SU-DHL-6 (cell line): ENCODE results near the gene RAB11A.

Experiments
- H2AFZ ChIP-seq: fragments of 200-600 bp; sonication (generic); 2 replicates; pipeline ENCODE4 v1.6.1; 2014; ENCODE audit warnings: low read depth, mild to moderate bottlenecking, moderate library complexity, mixed read lengths, antibody characterized with exemption, low read length; ENCODE audit not compliant: severe bottlenecking
- H3F3A ChIP-seq: fragments of 200-600 bp; shearing (Covaris generic); 2 replicates; pipeline ENCODE4 v1.6.0; 2016; ENCODE audit warnings: antibody characterized with exemption, mild to moderate bottlenecking; ENCODE audit not compliant: insufficient read depth
- H3K27ac ChIP-seq: fragments of 200-600 bp; sonication (generic); 2 replicates; pipeline ENCODE4 v1.5.1; 2016; ENCODE audit warnings: low read depth, mild to moderate bottlenecking, low read length, moderate library complexity, mixed read lengths
- H3K27me3 ChIP-seq: fragments of 200-600 bp; sonication (generic), shearing (Covaris generic); 2 replicates; pipeline ENCODE4 v1.6.0; 2014; ENCODE audit warnings: mild to moderate bottlenecking, low read length
- H3K36me3 ChIP-seq: fragments of 200-600 bp; sonication (generic); 2 replicates; pipeline ENCODE4 v1.6.1; 2014; ENCODE audit warnings: mild to moderate bottlenecking, low read length, mixed read lengths
- H3K4me2 ChIP-seq: fragments of 300-600, 200-600 bp; shearing (Covaris generic), sonication (generic); 2 replicates; pipeline ENCODE4 v1.6.0; 2014; ENCODE audit warnings: low read length, low read depth, mild to moderate bottlenecking; ENCODE audit not compliant: poor library complexity, severe bottlenecking
- H3K4me3 ChIP-seq: fragments of 200-600 bp; sonication (generic); 2 replicates; pipeline ENCODE4 v1.5.1; 2014; ENCODE audit warnings: antibody characterized with exemption, low read length, mild to moderate bottlenecking, mixed read lengths; ENCODE audit not compliant: insufficient read depth, poor library complexity, severe bottlenecking
- H3K79me2 ChIP-seq: fragments of 200-600 bp; sonication (generic); 2 replicates; pipeline ENCODE4 v1.6.1; 2014; ENCODE audit warnings: mild to moderate bottlenecking, low read length, moderate library complexity; ENCODE audit not compliant: insufficient read depth
- H3K9ac ChIP-seq: fragments of 200-600 bp; sonication (generic); 2 replicates; pipeline ENCODE4 v1.7.0; 2014; ENCODE audit warnings: mild to moderate bottlenecking, low read length
- H3K9me2 ChIP-seq: fragments of 200-600 bp; sonication (generic); replicated peaks from 2 replicates; pipeline ENCODE4 v1.6.1; 2014; ENCODE audit warnings: low read length; ENCODE audit not compliant: insufficient read depth
- H3K9me3 ChIP-seq: fragments of 200-600 bp; sonication (generic); 2 replicates; pipeline ENCODE4 v1.6.1; 2014; ENCODE audit warnings: low read length, mixed read lengths; ENCODE audit not compliant: insufficient read depth
- H4K20me1 ChIP-seq: fragments of 200-600 bp; sonication (generic); 2 replicates; pipeline ENCODE4 v1.6.1; 2014; ENCODE audit warnings: low read depth, mild to moderate bottlenecking, antibody characterized with exemption, low read length, moderate library complexity, mixed read lengths
- CTCF ChIP-seq: fragments of 200-600 bp; sonication (generic); IDR thresholded peaks from one replicate; pipeline ENCODE4 v1.5.1; 2017; ENCODE audit warnings: antibody characterized with exemption, mild to moderate bottlenecking, low read length, moderate library complexity; ENCODE audit not compliant: insufficient read depth, poor library complexity, severe bottlenecking
- EZH2phosphoT487 ChIP-seq: fragments of 200-600 bp; sonication (generic), shearing (Covaris generic); conservative IDR thresholded peaks from 2 replicates; pipeline ENCODE4 v1.6.1; 2018; ENCODE audit warnings: mild to moderate bottlenecking, antibody characterized with exemption, low read length, moderate library complexity, mixed read lengths

Gene RAB11A

DNA sequence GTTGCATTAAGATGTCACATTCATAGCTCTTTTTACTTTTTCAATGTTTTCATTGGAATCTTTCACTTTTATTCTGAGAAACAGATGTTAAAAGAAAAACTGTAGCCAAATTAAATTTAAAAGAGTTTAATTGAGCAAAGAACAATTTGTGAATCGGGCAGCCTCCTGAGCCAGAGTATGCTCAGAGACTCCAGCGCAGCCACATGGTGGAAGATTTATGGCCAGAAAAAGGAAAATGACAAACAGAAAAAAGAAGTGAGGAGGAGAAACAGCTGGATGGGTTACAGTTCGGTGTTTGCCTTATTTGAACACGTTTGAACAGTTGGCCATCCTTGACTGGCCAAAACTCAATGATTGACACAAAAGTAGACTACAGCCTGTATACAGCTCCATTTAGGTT lies 33.8 kb upstream of the RAB11A start:
- Histone ChIP-seq H3K9me3 (no peaks in the 10 kb centered on the region), H3K9ac (no peak overlapping the region), H3K4me3 (no peak overlapping the region), H3K27me3 (no peaks in the 10 kb centered on the region), H3K4me2 (no peak overlapping the region), H3F3A (no peaks in the 10 kb centered on the region), H3K36me3 (no peaks in the 10 kb centered on the region), H3K27ac (no peak overlapping the region), H4K20me1 (no peaks in the 10 kb centered on the region), H2AFZ (no peak overlapping the region), H3K79me2 (no peaks in the 10 kb centered on the region), H3K9me2 (no peaks in the 10 kb centered on the region)
- TF ChIP-seq CTCF: no peak
- no peak for TF ChIP-seq EZH2phosphoT487

GRCh38 chr15:65836665-65837064 lies 32.6 kb upstream of the RAB11A start:
- H3K9me3 ChIP-seq: no peaks in the 10 kb centered on the region
- no peaks in the 10 kb centered on the region for H3K36me3 ChIP-seq
- H3K4me3 ChIP-seq: no peak overlapping the region
- TF ChIP-seq EZH2phosphoT487 (no peak), CTCF (peak; percentile 77)
- H3K79me2 ChIP-seq: no peaks in the 10 kb centered on the region
- no peaks in the 10 kb centered on the region for H3F3A ChIP-seq
- H3K27me3 ChIP-seq: no peaks in the 10 kb centered on the region
- no peak overlapping the region for H3K27ac ChIP-seq
- H4K20me1 ChIP-seq: no peaks in the 10 kb centered on the region
- H3K4me2 ChIP-seq: no peak overlapping the region
- H3K9ac ChIP-seq: no peak overlapping the region
- no peaks in the 10 kb centered on the region for H3K9me2 ChIP-seq
- no peak overlapping the region for H2AFZ ChIP-seq

DNA sequence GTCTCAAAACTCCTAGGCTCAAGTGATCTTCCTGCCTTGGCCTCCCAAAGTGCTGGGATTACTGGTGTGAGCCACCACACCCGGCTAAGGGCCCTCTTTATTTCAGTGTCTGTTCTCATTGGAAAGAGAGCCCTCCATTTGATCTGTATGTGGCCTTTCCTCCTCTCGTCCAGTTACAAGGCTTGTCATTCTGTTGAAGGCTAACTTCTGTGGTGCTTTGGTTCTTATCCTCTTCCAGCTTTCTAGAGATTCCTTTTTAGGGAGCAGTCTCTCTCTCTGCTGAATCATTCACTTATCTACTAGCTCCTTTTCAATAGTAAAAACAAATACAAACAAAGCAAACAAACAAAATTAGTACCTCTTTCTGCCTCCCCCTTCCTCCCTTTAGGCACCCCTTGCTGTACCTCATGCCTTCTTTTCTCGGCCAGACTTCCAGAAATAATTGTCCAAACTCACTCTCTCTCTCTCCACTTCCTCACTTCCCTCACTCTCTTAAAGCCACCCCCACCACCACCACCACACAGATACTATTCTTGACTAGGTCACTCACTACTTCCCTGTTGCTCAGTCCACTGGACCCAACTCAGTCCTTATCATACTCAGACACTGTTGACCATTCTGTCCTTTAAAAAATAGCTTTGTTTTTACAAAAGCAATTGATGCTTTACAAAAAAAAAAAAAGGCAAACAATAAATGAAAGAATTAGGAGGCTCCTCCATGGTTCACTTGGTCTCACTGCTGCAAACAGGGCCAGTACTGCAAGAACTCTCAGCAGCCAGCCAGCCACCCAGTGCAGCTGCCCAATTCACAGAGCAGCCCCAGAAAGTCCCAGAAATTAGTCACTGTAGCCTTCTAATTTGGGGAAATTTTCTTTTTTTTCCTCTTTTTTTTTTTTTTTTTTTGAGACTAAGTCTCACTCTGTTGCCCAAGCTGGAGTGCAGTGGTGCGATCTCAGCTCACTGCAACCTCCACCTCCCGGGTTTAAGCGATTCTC lies 31.7 kb upstream of the RAB11A start:
- Histone ChIP-seq H3K27me3 (no peaks in the 10 kb centered on the region), H3K4me3 (no peak overlapping the region), H3K36me3 (no peaks in the 10 kb centered on the region), H3K9ac (no peak overlapping the region), H3K9me3 (no peaks in the 10 kb centered on the region), H3K4me2 (no peak overlapping the region), H2AFZ (peak overlapping the region; percentile 25), H3F3A (no peaks in the 10 kb centered on the region), H3K9me2 (no peaks in the 10 kb centered on the region), H3K27ac (no peak overlapping the region), H4K20me1 (no peaks in the 10 kb centered on the region), H3K79me2 (no peaks in the 10 kb centered on the region)
- TF ChIP-seq EZH2phosphoT487: no peak

GRCh38 chr15:65839354-65839901 lies 29.9 kb upstream of the RAB11A start:
- Histone ChIP-seq H3K4me3 (no peak overlapping the region), H3K27me3 (no peaks in the 10 kb centered on the region), H3K9ac (no peak overlapping the region), H2AFZ (no peak overlapping the region), H3K9me2 (no peaks in the 10 kb centered on the region), H3K79me2 (no peaks in the 10 kb centered on the region), H3F3A (no peaks in the 10 kb centered on the region), H4K20me1 (no peaks in the 10 kb centered on the region), H3K9me3 (no peaks in the 10 kb centered on the region), H3K36me3 (no peaks in the 10 kb centered on the region), H3K27ac (no peak overlapping the region), H3K4me2 (no peak overlapping the region)
- TF ChIP-seq EZH2phosphoT487 (no peak), CTCF (no peak)
